Measurements from ENCODE around the gene TGFBR3.
A peak's percentile ranks its signal among the peaks of the same experiment; 100 is the strongest.

TGFBR3 gene

DNA sequence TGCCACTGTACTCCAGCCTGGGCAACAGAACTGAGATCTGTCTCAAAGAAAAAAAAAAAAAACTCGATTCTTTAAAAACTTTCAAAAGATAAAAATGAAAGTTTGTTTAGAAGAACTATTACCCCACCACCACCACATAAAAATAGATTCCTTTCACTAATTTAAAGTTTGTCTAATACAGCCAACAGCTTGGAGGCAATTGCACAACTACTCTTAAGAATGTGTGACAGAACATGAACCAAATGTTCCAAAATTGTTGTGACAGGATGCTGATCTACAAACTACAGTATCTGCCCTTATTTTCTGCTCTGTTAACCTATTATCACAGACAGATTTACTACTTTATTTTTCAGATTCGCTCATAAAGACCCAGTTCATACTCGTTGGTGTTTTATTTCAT, 5.5 kb upstream of the TGFBR3 start:
- no peak overlapping the region for H3K4me2 ChIP-seq (ENCODE audit: low read length)
- H3K79me2 ChIP-seq (ENCODE audit: insufficient read depth, low read length): no peaks in the 10 kb centered on the region
- H3K36me3 ChIP-seq (ENCODE audit: insufficient read depth, low read length): no peaks in the 10 kb centered on the region
- TF ChIP-seq, protein P1, sequence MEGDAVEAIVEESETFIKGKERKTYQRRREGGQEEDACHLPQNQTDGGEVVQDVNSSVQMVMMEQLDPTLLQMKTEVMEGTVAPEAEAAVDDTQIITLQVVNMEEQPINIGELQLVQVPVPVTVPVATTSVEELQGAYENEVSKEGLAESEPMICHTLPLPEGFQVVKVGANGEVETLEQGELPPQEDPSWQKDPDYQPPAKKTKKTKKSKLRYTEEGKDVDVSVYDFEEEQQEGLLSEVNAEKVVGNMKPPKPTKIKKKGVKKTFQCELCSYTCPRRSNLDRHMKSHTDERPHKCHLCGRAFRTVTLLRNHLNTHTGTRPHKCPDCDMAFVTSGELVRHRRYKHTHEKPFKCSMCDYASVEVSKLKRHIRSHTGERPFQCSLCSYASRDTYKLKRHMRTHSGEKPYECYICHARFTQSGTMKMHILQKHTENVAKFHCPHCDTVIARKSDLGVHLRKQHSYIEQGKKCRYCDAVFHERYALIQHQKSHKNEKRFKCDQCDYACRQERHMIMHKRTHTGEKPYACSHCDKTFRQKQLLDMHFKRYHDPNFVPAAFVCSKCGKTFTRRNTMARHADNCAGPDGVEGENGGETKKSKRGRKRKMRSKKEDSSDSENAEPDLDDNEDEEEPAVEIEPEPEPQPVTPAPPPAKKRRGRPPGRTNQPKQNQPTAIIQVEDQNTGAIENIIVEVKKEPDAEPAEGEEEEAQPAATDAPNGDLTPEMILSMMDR (IDR thresholded peaks at IDR 0.05; ENCODE audit: low read length): no peak
- TF ChIP-seq EZH2 (IDR thresholded peaks at IDR 0.05; ENCODE audit: borderline replicate concordance, low read length): no peak
- no peaks in the 10 kb centered on the region for H3F3A ChIP-seq (ENCODE audit: insufficient read depth, low read length)
- no peak overlapping the region for H3K4me3 ChIP-seq (ENCODE audit: low read depth, low read length, poor library complexity, severe bottlenecking)
- H3K9ac ChIP-seq (ENCODE audit: low read length): no peak overlapping the region
- no peak overlapping the region for H3K27ac ChIP-seq (ENCODE audit: low read depth, low read length, poor library complexity, severe bottlenecking)
- H3K9me2 ChIP-seq (ENCODE audit: low read depth, low read length): no peaks in the 10 kb centered on the region
- no peaks in the 10 kb centered on the region for H3K9me3 ChIP-seq (ENCODE audit: low read length)
- H3K27me3 ChIP-seq (ENCODE audit: insufficient read depth, low read length): no peaks in the 10 kb centered on the region
- H3K4me1 ChIP-seq (ENCODE audit: insufficient read depth, low read length, severe bottlenecking): no peaks in the 10 kb centered on the region
- no peaks in the 10 kb centered on the region for H4K20me1 ChIP-seq (ENCODE audit: insufficient read depth, low read length)
- H2AFZ ChIP-seq (ENCODE audit: low read length): no peak overlapping the region

DNA sequence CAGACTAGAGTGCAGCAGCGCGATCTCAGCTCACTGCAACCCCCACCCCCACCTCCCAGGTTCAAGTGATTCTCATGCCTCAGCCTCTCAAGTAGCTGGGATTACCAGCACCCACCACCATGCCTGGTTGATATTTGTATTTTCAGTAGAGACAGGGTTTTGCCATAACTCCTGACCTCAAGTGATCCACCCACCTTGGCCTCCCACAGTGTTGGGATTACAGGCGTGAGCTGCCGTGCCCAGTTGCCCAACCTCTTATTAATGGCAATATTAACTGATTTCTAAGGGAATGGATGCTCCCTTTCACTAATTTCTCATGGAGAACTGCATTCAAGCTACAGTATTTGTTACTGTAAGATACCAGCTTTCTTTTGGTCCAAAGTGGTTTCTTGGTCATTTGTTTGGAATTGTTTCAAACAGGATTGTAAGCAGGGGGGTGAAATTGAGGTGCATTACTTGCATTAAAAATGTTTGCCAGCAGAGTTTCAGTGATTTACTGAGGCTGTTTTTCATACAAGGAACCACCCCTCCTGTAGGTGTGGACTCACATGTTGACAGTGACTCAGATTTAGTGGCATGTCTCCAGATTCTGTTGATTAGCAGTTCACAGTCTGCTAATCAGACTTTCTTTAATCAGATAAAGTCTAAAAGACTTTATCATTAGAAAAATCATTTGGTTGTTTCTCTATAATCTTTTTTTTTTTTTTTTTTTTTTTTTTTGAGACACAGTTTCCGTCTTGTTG, 3.9 kb upstream of the TGFBR3 start:
- Histone ChIP-seq H4K20me1 (ENCODE audit: insufficient read depth, low read length) (no peaks in the 10 kb centered on the region), H2AFZ (ENCODE audit: low read length) (no peak overlapping the region), H3F3A (ENCODE audit: insufficient read depth, low read length) (no peaks in the 10 kb centered on the region), H3K27ac (ENCODE audit: low read depth, low read length, poor library complexity, severe bottlenecking) (no peak overlapping the region), H3K4me3 (ENCODE audit: low read depth, low read length, poor library complexity, severe bottlenecking) (no peak overlapping the region), H3K4me2 (ENCODE audit: low read length) (no peak overlapping the region), H3K36me3 (ENCODE audit: insufficient read depth, low read length) (no peaks in the 10 kb centered on the region), H3K9ac (ENCODE audit: low read length) (no peak overlapping the region), H3K9me2 (ENCODE audit: low read depth, low read length) (no peaks in the 10 kb centered on the region), H3K27me3 (ENCODE audit: insufficient read depth, low read length) (no peaks in the 10 kb centered on the region), H3K4me1 (ENCODE audit: insufficient read depth, low read length, severe bottlenecking) (peaks cover 4% of the 10 kb centered on the region), H3K9me3 (ENCODE audit: low read length) (no peaks in the 10 kb centered on the region), H3K79me2 (ENCODE audit: insufficient read depth, low read length) (no peaks in the 10 kb centered on the region)
- TF ChIP-seq, protein P1 (IDR thresholded peaks at IDR 0.05; ENCODE audit: low read length): no peak
- no peak for TF ChIP-seq EZH2 (IDR thresholded peaks at IDR 0.05; ENCODE audit: borderline replicate concordance, low read length)

DNA sequence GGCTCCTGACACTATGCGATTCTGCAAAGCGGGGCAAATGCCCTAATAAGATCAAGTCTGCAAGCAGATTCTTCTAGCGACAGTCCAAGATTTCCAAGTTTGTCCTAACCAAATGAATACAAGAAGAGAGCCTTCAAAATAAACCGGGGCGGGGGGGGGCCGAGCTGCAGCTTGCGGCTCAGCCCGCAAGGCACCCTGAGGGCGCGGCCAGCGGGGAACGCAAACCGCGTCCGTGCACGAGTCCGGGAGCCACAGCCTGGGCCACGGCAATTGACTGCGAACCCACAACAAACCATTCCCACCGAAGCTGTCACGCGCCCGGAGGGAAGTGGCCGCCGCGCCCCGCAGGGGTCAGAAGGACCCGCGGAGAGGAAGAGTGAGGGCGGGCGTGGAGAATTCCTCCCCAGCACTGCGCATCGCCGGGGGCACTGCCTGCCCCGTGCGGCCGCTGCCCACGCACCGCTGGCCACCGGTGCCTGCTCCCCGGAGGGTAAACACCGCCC, 687 bp downstream of the TGFBR3 start:
- H3K9me2 ChIP-seq (ENCODE audit: low read depth, low read length): no peaks in the 10 kb centered on the region
- H2AFZ ChIP-seq (ENCODE audit: low read length): no peak overlapping the region
- H3K79me2 ChIP-seq (ENCODE audit: insufficient read depth, low read length): no peaks in the 10 kb centered on the region
- no peak overlapping the region; the same call in 1 of the 2 replicates for H3K9ac ChIP-seq (ENCODE audit: low read length)
- no peaks in the 10 kb centered on the region for H3K9me3 ChIP-seq (ENCODE audit: low read length)
- no peaks in the 10 kb centered on the region for H3K27me3 ChIP-seq (ENCODE audit: insufficient read depth, low read length)
- H3K36me3 ChIP-seq (ENCODE audit: insufficient read depth, low read length): no peaks in the 10 kb centered on the region
- H4K20me1 ChIP-seq (ENCODE audit: insufficient read depth, low read length): no peaks in the 10 kb centered on the region
- H3K4me2 ChIP-seq (ENCODE audit: low read length): peak overlapping the region; percentile 68
- H3F3A ChIP-seq (ENCODE audit: insufficient read depth, low read length): no peaks in the 10 kb centered on the region
- peaks cover 4% of the 10 kb centered on the region for H3K4me1 ChIP-seq (ENCODE audit: insufficient read depth, low read length, severe bottlenecking)
- TF ChIP-seq, protein P1 (IDR thresholded peaks at IDR 0.05; ENCODE audit: low read length): no peak
- no peak for TF ChIP-seq EZH2 (IDR thresholded peaks at IDR 0.05; ENCODE audit: borderline replicate concordance, low read length)
- no peak overlapping the region for H3K27ac ChIP-seq (ENCODE audit: low read depth, low read length, poor library complexity, severe bottlenecking)
- H3K4me3 ChIP-seq (ENCODE audit: low read depth, low read length, poor library complexity, severe bottlenecking): peak overlapping the region; percentile 53
